Measurements from ENCODE around the gene COPRS. TPM values are rescaled to one million over a fixed set of nuclear protein-coding genes. Genes with fewer than 3 reads are reported as not detected.
"Not testable (repeated sequence)": the region's sequence is repeated elsewhere in the genome, so short reads cannot be mapped to it uniquely, and the experiment has no call there.

COPRS gene
- total RNA-seq, 2 experiments from 2014 or later = 34.4 to 37.6 TPM

- Mint-ChIP-seq H3K4me1 (ENCODE audit: low read depth) (no peaks in the 10 kb centered on the region), H3K4me3 (no peak overlapping the region), H3K9me3 (no peaks in the 10 kb centered on the region), H3K36me3 (ENCODE audit: low read depth) (no peaks in the 10 kb centered on the region), H3K27ac (no peak overlapping the region), H3K27me3 (ENCODE audit: low read depth) (no peaks in the 10 kb centered on the region)
- no peak for DNase-seq
- CTCF ChIA-PET = no interaction called here
- intact Hi-C loops (cut with micrococcal nuclease) = no loop called here
Observed at GRCh38 chr17:31823014-31823413, 36.0 kb downstream of the COPRS start.

DNA sequence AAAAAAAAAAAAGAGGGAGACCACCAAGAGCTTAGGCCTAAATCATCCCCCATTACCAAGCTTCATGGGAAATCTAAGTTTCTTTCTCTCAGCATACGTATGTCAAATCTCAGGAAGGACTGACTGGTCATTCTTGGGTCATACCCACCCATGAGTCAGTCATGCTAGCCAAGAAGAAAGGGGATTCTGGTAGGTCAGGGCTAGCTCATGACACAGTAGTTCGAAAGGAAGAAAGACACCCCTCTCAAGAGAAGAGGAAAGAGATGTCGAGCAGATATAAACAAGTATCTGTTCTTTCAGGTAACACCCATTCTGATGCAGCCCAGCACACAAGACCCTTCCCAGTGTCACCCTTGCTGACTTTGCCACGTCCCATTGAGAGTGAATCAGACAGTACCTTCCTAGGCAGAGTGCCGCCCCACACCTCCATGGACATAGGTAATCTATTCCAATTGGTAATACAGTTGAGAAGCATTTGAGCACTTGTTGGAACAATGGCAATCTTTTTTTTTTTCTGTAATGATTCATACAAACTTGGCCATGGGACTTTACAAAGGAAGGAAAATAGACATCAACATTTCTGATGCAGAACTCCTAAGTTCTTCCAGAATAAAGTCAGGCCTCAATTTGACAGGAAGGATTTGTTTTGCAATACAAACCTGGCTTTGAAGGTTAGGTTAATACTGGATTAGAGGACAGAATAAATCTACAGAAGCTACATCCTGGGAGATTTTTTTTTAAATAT, 38.2 kb downstream of the COPRS start:
- no peaks in the 10 kb centered on the region for H3K4me1 Mint-ChIP-seq (ENCODE audit: low read depth)
- H3K27ac Mint-ChIP-seq = no peak overlapping the region

DNA sequence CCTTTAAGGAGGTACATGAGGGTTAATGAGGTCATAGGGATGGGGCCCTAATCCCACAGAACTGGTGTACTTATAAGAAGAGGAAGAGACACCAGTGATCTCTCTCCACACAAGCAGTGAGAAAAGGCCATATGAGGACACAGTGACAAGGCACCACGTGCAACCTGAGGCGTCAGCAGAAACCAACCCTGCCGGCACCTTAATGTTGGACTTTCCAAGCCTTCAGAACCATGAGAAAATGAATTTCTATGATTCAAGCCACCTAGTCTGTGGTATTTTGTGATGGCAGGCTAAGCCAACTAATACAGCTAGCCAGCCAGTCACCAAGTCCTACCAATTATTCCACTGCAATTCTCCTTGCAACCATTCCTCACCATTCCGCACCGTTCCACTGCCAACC, 39.5 kb downstream of the COPRS start:
- no peak overlapping the region for H3K4me3 Mint-ChIP-seq
- no peaks in the 10 kb centered on the region for H3K36me3 Mint-ChIP-seq (ENCODE audit: low read depth)
- intact Hi-C loops (cut with micrococcal nuclease) = no loop called here
- no peak overlapping the region for H3K27ac Mint-ChIP-seq
- CTCF ChIA-PET = no interaction called here
- no peak for DNase-seq
- no peaks in the 10 kb centered on the region for H3K27me3 Mint-ChIP-seq (ENCODE audit: low read depth)
- H3K9me3 Mint-ChIP-seq = no peaks in the 10 kb centered on the region
- no peaks in the 10 kb centered on the region for H3K4me1 Mint-ChIP-seq (ENCODE audit: low read depth)

More for the DNA sequence above, 38.2 kb downstream of the COPRS start:
- CTCF ChIA-PET = interaction anchor here (0.7 kb wide), 1 partner anchor 91 kb away, joined by 3 read pairs; no protein-coding TSS in a partner anchor
- no peak overlapping the region for H3K4me3 Mint-ChIP-seq
- intact Hi-C loops (cut with micrococcal nuclease) = no loop called here
- no peaks in the 10 kb centered on the region for H3K27me3 Mint-ChIP-seq (ENCODE audit: low read depth)
- H3K9me3 Mint-ChIP-seq = no peaks in the 10 kb centered on the region
- no peaks in the 10 kb centered on the region for H3K36me3 Mint-ChIP-seq (ENCODE audit: low read depth)
- no peak for DNase-seq

DNA sequence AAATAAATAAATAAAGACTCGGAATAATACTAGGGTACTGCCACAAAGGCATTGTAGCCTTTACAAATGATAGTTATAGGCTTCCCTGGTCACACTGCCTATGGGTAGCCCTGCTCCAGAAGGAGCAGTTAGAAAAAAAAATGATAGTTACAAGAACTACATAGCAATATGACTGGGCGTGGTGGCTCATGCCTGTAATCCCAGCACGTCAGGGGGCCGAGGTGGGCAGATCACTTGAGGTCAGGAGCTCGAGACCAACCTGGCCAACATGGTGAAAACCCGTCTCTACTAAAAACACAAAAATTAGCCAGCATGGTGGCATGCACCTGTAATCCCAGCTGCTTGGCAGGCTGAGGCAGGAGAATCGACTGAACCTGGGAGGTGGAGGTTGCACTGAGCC, 40.2 kb downstream of the COPRS start:
- intact Hi-C loops (cut with micrococcal nuclease); H3K36me3 Mint-ChIP-seq (ENCODE audit: low read depth); H3K27me3 Mint-ChIP-seq (ENCODE audit: low read depth); DNase-seq; H3K4me1 Mint-ChIP-seq (ENCODE audit: low read depth); H3K9me3 Mint-ChIP-seq; H3K4me3 Mint-ChIP-seq; H3K27ac Mint-ChIP-seq: not testable (repeated sequence)
- CTCF ChIA-PET = interaction anchor here (0.5 kb wide), 1 partner anchor 751 kb away, joined by 3 read pairs; no protein-coding TSS in a partner anchor

DNA sequence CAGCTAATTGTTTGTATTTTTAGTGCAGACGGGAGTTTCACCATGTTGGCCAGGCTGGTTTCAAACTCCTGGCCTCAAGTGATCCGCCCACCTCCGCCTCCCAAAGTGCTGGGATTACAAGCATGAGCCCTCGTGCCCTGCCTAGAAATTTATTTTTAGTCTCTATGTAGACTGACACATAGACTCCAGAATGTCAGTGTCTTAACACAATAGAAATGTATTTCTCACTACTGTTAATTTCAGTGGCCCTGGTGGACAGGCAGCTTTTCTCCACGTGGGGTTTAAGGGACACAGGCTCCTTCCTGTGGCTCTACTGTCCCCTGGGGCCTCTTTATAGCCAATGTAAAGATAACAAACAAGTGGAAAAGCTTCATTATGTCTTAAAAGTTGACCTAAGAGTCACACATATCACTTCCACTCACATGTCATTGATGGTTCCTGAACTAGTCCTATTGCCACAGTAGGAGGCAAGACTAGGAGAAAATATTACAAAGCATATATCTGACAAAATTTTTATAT, 43.8 kb downstream of the COPRS start:
- no peak for DNase-seq
- CTCF ChIA-PET = no interaction called here
- Mint-ChIP-seq H3K9me3 (no peaks in the 10 kb centered on the region), H3K36me3 (ENCODE audit: low read depth) (no peaks in the 10 kb centered on the region), H3K4me3 (no peak overlapping the region), H3K27me3 (ENCODE audit: low read depth) (peaks cover 3% of the 10 kb centered on the region), H3K27ac (no peak overlapping the region), H3K4me1 (ENCODE audit: low read depth) (no peaks in the 10 kb centered on the region)
- intact Hi-C loops (cut with micrococcal nuclease) = no loop called here

GRCh38 chr17:31811101-31811500, 47.9 kb downstream of the COPRS start:
- no peak overlapping the region for H3K4me3 Mint-ChIP-seq
- H3K4me1 Mint-ChIP-seq (ENCODE audit: low read depth) = no peaks in the 10 kb centered on the region
- H3K27me3 Mint-ChIP-seq (ENCODE audit: low read depth) = peaks cover 3% of the 10 kb centered on the region
- no peak overlapping the region for H3K27ac Mint-ChIP-seq
- CTCF ChIA-PET = no interaction called here
- intact Hi-C loops (cut with micrococcal nuclease) = no loop called here
- H3K36me3 Mint-ChIP-seq (ENCODE audit: low read depth) = no peaks in the 10 kb centered on the region
- no peaks in the 10 kb centered on the region for H3K9me3 Mint-ChIP-seq
- no peak for DNase-seq

- CTCF ChIA-PET; DNase-seq; H3K27ac Mint-ChIP-seq; H3K36me3 Mint-ChIP-seq (ENCODE audit: low read depth); H3K4me1 Mint-ChIP-seq (ENCODE audit: low read depth); H3K9me3 Mint-ChIP-seq; H3K4me3 Mint-ChIP-seq; intact Hi-C loops (cut with micrococcal nuclease); H3K27me3 Mint-ChIP-seq (ENCODE audit: low read depth): not testable (repeated sequence)
Observed at GRCh38 chr17:31809876-31810275, 49.2 kb downstream of the COPRS start.

- H3K4me3 Mint-ChIP-seq = no peak overlapping the region
- H3K36me3 Mint-ChIP-seq (ENCODE audit: low read depth) = no peaks in the 10 kb centered on the region
- no peaks in the 10 kb centered on the region for H3K4me1 Mint-ChIP-seq (ENCODE audit: low read depth)
- H3K27me3 Mint-ChIP-seq (ENCODE audit: low read depth) = peaks cover 3% of the 10 kb centered on the region
- CTCF ChIA-PET = interaction anchor here (0.6 kb wide), 1 partner anchor 213 kb away, joined by 3 read pairs; no protein-coding TSS in a partner anchor
- no peak overlapping the region for H3K27ac Mint-ChIP-seq
- no peak for DNase-seq
- intact Hi-C loops (cut with micrococcal nuclease) = no loop called here
- no peaks in the 10 kb centered on the region for H3K9me3 Mint-ChIP-seq
Observed at GRCh38 chr17:31808521-31809050, 50.5 kb downstream of the COPRS start.

GRCh38 chr17:31807846-31808245, 51.2 kb downstream of the COPRS start:
- Mint-ChIP-seq H3K4me1 (ENCODE audit: low read depth) (no peaks in the 10 kb centered on the region), H3K27ac (no peak overlapping the region), H3K9me3 (no peaks in the 10 kb centered on the region), H3K27me3 (ENCODE audit: low read depth) (peaks cover 3% of the 10 kb centered on the region), H3K4me3 (no peak overlapping the region), H3K36me3 (ENCODE audit: low read depth) (no peaks in the 10 kb centered on the region)
- CTCF ChIA-PET = no interaction called here
- DNase-seq = no peak
- intact Hi-C loops (cut with micrococcal nuclease) = no loop called here

DNA sequence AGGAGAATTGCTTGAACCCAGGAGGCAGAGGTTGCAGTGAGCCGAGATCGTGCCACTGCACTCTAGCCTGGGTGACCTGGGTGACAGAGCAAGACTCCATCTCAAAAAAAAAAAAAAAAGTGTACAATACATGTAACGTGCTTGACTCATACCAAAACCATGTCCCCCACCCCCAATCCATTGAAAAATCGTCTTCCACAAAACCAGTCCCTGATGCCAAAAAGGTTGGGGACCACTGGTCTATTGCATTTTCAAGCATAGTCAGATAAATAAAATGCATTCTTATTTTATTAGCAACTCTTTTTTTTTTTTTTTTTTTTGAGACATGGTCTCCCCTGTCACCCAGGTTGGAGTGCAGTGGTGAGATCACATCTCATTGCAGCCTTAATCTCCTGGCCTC, 52.1 kb downstream of the COPRS start:
- H3K36me3 Mint-ChIP-seq (ENCODE audit: low read depth) = no peaks in the 10 kb centered on the region
- CTCF ChIA-PET = no interaction called here
- intact Hi-C loops (cut with micrococcal nuclease) = no loop called here
- H3K4me3 Mint-ChIP-seq = no peak overlapping the region
- no peaks in the 10 kb centered on the region for H3K4me1 Mint-ChIP-seq (ENCODE audit: low read depth)
- H3K9me3 Mint-ChIP-seq = no peaks in the 10 kb centered on the region
- peaks cover 3% of the 10 kb centered on the region for H3K27me3 Mint-ChIP-seq (ENCODE audit: low read depth)
- no peak for DNase-seq
- no peak overlapping the region for H3K27ac Mint-ChIP-seq

- H3K4me1 Mint-ChIP-seq (ENCODE audit: low read depth) = no peaks in the 10 kb centered on the region
- no peaks in the 10 kb centered on the region for H3K9me3 Mint-ChIP-seq
- CTCF ChIA-PET = interaction anchor here (0.6 kb wide), 1 partner anchor 52 kb away, joined by 4 read pairs; no protein-coding TSS in a partner anchor
- no peaks in the 10 kb centered on the region for H3K27me3 Mint-ChIP-seq (ENCODE audit: low read depth)
- no peaks in the 10 kb centered on the region for H3K36me3 Mint-ChIP-seq (ENCODE audit: low read depth)
- no peak overlapping the region for H3K27ac Mint-ChIP-seq
- no peak overlapping the region for H3K4me3 Mint-ChIP-seq
- intact Hi-C loops (cut with micrococcal nuclease) = no loop called here
- no peak for DNase-seq
Observed at GRCh38 chr17:31803494-31804213, 55.4 kb downstream of the COPRS start.

- Mint-ChIP-seq H3K4me1 (ENCODE audit: low read depth) (no peaks in the 10 kb centered on the region), H3K4me3 (no peak overlapping the region), H3K27me3 (ENCODE audit: low read depth) (peaks cover 4% of the 10 kb centered on the region), H3K36me3 (ENCODE audit: low read depth) (no peaks in the 10 kb centered on the region), H3K9me3 (no peaks in the 10 kb centered on the region), H3K27ac (no peak overlapping the region)
- CTCF ChIA-PET = no interaction called here
- DNase-seq = no peak
- intact Hi-C loops (cut with micrococcal nuclease) = no loop called here
Observed at GRCh38 chr17:31802502-31802901, 56.5 kb downstream of the COPRS start.

Measured in activated naive CD4-positive, alpha-beta T cell treated with anti-CD3 and anti-CD28 coated beads for 36 hours (primary cell).